K562 (cell line): ENCODE measurements around the gene SLC2A4RG. TPM values are rescaled to one million over a fixed set of nuclear protein-coding genes. Genes with fewer than 3 reads are reported as not detected.

ENCODE experiments used
- AFF4 ChIP-seq: sonication (generic); formaldehyde crosslinking; IDR thresholded peaks from 2 replicates; pipeline ENCODE4 v1.8.0; 2023; ENCODE audit warnings: mild to moderate bottlenecking, missing genetic modification reagents
- BRD4 ChIP-seq: fragments of 200-600 bp; sonication (generic); IDR thresholded peaks from 2 replicates; pipeline ENCODE4 v1.6.1; 2017; ENCODE audit warnings: inconsistent platforms
- BRF2 ChIP-seq: IDR thresholded peaks from 3 replicates; pipeline ENCODE4 v1.6.1; 2011; ENCODE audit warnings: borderline replicate concordance, mild to moderate bottlenecking; ENCODE audit not compliant: insufficient read length, insufficient read depth
- MBD2 ChIP-seq: sonication (generic); IDR thresholded peaks from 2 replicates; pipeline ENCODE4 v1.6.1; 2016; ENCODE audit warnings: low read depth, borderline replicate concordance
- PML ChIP-seq: IDR thresholded peaks from 2 replicates; pipeline ENCODE4 v1.6.1; 2012; ENCODE audit warnings: low read length, inconsistent platforms
- PRDM10 ChIP-seq: fragments of 450-650 bp; IDR thresholded peaks from 2 replicates; pipeline ENCODE4 v1.6.1; 2018; ENCODE audit not compliant: partially characterized antibody
- RBM15 ChIP-seq: fragments of 200-400 bp; formaldehyde crosslinking; IDR thresholded peaks from 2 replicates; pipeline ENCODE4 v1.6.1; 2018; ENCODE audit warnings: mild to moderate bottlenecking, low read length, moderate library complexity; ENCODE audit not compliant: insufficient read depth
- RFX5 ChIP-seq: IDR thresholded peaks from 2 replicates; pipeline ENCODE4 v1.6.1; 2011; ENCODE audit warnings: low read depth, mild to moderate bottlenecking, improper control_type of control experiment, low read length
- RREB1 ChIP-seq: fragments of 250-450 bp; sonication (Bioruptor Pico); IDR thresholded peaks from 2 replicates; pipeline ENCODE4 v1.4.0; 2020
- TAL1 ChIP-seq: fragments of 450-650 bp; IDR thresholded peaks from 2 replicates; pipeline ENCODE4 v1.6.1; 2016; ENCODE audit warnings: mild to moderate bottlenecking
- ZNF511 ChIP-seq: sonication (generic); formaldehyde crosslinking; IDR thresholded peaks from 2 replicates; pipeline ENCODE4 v1.8.0; 2022; ENCODE audit warnings: mild to moderate bottlenecking, missing genetic modification reagents
- polyA plus RNA-seq, 8 experiments: library from polyadenylated mRNA; depleted of rRNA in 4 of 8; stranded (reverse) in 5 of 8; unstranded in 3 of 8; fragments of >200 nt; fragmentation: Nextera tagmentation in 2 of 8; fragmentation: Illumina TruSeq in 1 of 8; extraction: Ambion mirVana in 2 of 8; extraction: Trizol in 1 of 8; gene quantifications; 2 replicates each; pipeline versions ENCODE4 v1.2.1 to v1.2.3, GENCODE V29; 2011 to 2014; ENCODE audit warnings: inconsistent platforms in 1 of 8, missing spikeins in 1 of 8
- total RNA-seq, 7 experiments: library from RNA; depleted of rRNA in 6 of 7; stranded (reverse); fragments of >200 nt in 6 of 7; fragmentation: Illumina TruSeq in 2 of 7; extraction: Trizol in 2 of 7; gene quantifications; 2 replicates each; pipeline versions ENCODE4 v1.2.1 to v1.2.3, GENCODE V29; 2011 to 2021; ENCODE audit warnings: low replicate concordance in 1 of 7

Gene SLC2A4RG
- total and polyA plus RNA-seq, 9 of the 15 experiments (the other 6 are each of a cell fraction or from before 2014, with no cell fraction given) = 0.34 to 97.3 (median 26.5) TPM

DNA sequence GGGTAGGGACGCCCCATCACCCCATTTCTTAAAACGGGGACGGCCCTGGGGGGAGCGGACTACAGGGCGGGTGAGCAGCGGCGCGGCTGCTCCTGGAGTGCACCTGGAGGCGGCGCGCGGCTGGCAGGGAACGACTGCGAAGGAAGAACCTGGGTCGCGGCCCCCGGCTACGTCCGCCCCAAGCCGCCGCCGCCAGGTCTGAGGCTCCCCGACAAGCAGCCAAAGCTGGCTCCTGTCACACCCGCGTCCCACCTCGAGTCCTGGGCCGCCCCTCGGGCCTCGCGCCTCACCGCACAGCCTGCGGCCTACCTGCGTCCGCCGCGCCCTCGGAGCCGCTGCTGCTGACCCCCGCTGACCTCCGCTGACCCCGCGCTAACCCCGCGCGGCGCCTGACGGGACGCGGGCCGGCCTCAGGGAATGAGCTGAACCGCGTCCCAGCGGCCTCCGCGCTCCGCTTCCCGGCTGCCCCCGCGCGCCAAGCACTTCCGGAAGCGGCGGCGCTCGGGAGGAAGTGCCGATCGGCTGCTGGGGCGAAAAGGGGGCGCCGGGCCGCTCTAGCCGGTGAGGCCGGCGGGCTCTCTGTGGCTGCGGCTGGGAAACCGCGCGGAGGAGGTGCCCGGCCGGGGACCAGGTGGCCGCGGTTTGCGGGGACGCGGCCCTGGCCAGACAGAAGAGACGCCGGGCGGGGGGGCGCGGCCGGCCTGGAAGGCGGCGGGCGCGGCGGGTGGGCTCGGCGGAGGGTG lies 31.8 kb upstream of the SLC2A4RG start, which contains the start of the genes ARFRP1 and ZGPAT (continued):
- TF ChIP-seq AFF4 (CRISPR knock-in tag) (no peak), PRDM10 (no peak), TAL1 (no peak), PML (peak; percentile 23; the same call in 1 of the 2 replicates), BRF2 (no peak), BRD4 (peak; percentile 89; the same call in 1 of the 2 replicates), RREB1 (CRISPR knock-in tag) (0 out of 2 replicates have a peak, but pooled peaks have one; percentile 25), RFX5 (no peak), MBD2 (peak; percentile 46; the same call in 1 of the 2 replicates), RBM15 (no peak), ZNF511 (CRISPR knock-in tag) (no peak; the same call in none of the 2 replicates)
